ENCODE measurements around the gene DDRGK1. TPM values are rescaled to one million over a fixed set of nuclear protein-coding genes. Genes with fewer than 3 reads are reported as not detected.
A peak's percentile ranks its signal among the peaks of the same experiment; 100 is the strongest.

The DDRGK1 gene
- total RNA-seq, 1 donor from 2014 or later, result 59.3 TPM

GRCh38 chr20:3237011-3237957 lies 32.8 kb upstream of the DDRGK1 start:
- Mint-ChIP-seq H3K27me3 (ENCODE audit: unreplicated experiment) (peaks cover 16% of the 10 kb centered on the region), H3K27ac (ENCODE audit: unreplicated experiment) (no peak overlapping the region), H3K4me1 (ENCODE audit: low read depth, unreplicated experiment) (peaks cover 18% of the 10 kb centered on the region), H3K4me3 (ENCODE audit: unreplicated experiment) (peak overlapping the region; percentile 80), H3K9me3 (ENCODE audit: unreplicated experiment) (peaks cover 9% of the 10 kb centered on the region), H3K36me3 (ENCODE audit: unreplicated experiment) (no peaks in the 10 kb centered on the region)
- DNase-seq, result no peak
- TF ChIP-seq CTCF (IDR thresholded peaks at IDR 0.05; ENCODE audit: partially characterized antibody, unreplicated experiment), result no peak

GRCh38 chr20:3235666-3236324 lies 31.3 kb upstream of the DDRGK1 start:
- peaks cover 18% of the 10 kb centered on the region for H3K4me1 Mint-ChIP-seq (ENCODE audit: low read depth, unreplicated experiment)
- H3K4me3 Mint-ChIP-seq (ENCODE audit: unreplicated experiment), result no peak overlapping the region

GRCh38 chr20:3233991-3234498 lies 29.6 kb upstream of the DDRGK1 start:
- Mint-ChIP-seq H3K27me3 (ENCODE audit: unreplicated experiment) (peaks cover 4% of the 10 kb centered on the region), H3K27ac (ENCODE audit: unreplicated experiment) (no peak overlapping the region), H3K36me3 (ENCODE audit: unreplicated experiment) (no peaks in the 10 kb centered on the region), H3K9me3 (ENCODE audit: unreplicated experiment) (peaks cover 2% of the 10 kb centered on the region), H3K4me1 (ENCODE audit: low read depth, unreplicated experiment) (peaks cover 18% of the 10 kb centered on the region), H3K4me3 (ENCODE audit: unreplicated experiment) (no peak overlapping the region)
- TF ChIP-seq CTCF (IDR thresholded peaks at IDR 0.05; ENCODE audit: partially characterized antibody, unreplicated experiment), result no peak
- DNase-seq, result no peak

More at GRCh38 chr20:3235666-3236324, 31.3 kb upstream of the DDRGK1 start:
- H3K9me3 Mint-ChIP-seq (ENCODE audit: unreplicated experiment), result peaks cover 4% of the 10 kb centered on the region
- H3K36me3 Mint-ChIP-seq (ENCODE audit: unreplicated experiment), result no peaks in the 10 kb centered on the region
- H3K27ac Mint-ChIP-seq (ENCODE audit: unreplicated experiment), result no peak overlapping the region
- no peak for DNase-seq
- peaks cover 9% of the 10 kb centered on the region for H3K27me3 Mint-ChIP-seq (ENCODE audit: unreplicated experiment)
- TF ChIP-seq CTCF (IDR thresholded peaks at IDR 0.05; ENCODE audit: partially characterized antibody, unreplicated experiment), result no peak

GRCh38 chr20:3233131-3233990 lies 28.9 kb upstream of the DDRGK1 start:
- peaks cover 18% of the 10 kb centered on the region for H3K4me1 Mint-ChIP-seq (ENCODE audit: low read depth, unreplicated experiment)
- DNase-seq, result no peak
- no peak overlapping the region for H3K27ac Mint-ChIP-seq (ENCODE audit: unreplicated experiment)
- no peak for TF ChIP-seq CTCF (IDR thresholded peaks at IDR 0.05; ENCODE audit: partially characterized antibody, unreplicated experiment)
- H3K4me3 Mint-ChIP-seq (ENCODE audit: unreplicated experiment), result no peak overlapping the region
- H3K9me3 Mint-ChIP-seq (ENCODE audit: unreplicated experiment), result peaks cover 2% of the 10 kb centered on the region
- H3K27me3 Mint-ChIP-seq (ENCODE audit: unreplicated experiment), result peaks cover 4% of the 10 kb centered on the region
- no peaks in the 10 kb centered on the region for H3K36me3 Mint-ChIP-seq (ENCODE audit: unreplicated experiment)
